HG03571 (cell line): ENCODE results near the gene TMEM114.
A peak's percentile ranks its signal among the peaks of the same experiment; 100 is the strongest.

Source experiments
- ATAC-seq: cut with Tn5 transposase; IDR thresholded peaks from one replicate; pipeline ENCODE4 v1.9.1; 2021; ENCODE audit not compliant: unreplicated experiment

Gene TMEM114

GRCh38 chr16:8589900-8590688, at the start of gene TMEM114:
TMEM114 (minus strand) TSS chr16:8590511; CDS start chr16:8589838, 673 bp downstream.
- ATAC-seq, result no peak

GRCh38 chr16:8639694-8640093, 49.4 kb upstream of the TMEM114 start:
- no peak for ATAC-seq

- no peak for ATAC-seq
Measured at GRCh38 chr16:8634991-8635736, 44.9 kb upstream of the TMEM114 start.

- no peak for ATAC-seq
Measured at GRCh38 chr16:8632675-8633182, 42.4 kb upstream of the TMEM114 start.

GRCh38 chr16:8631818-8632465, 41.6 kb upstream of the TMEM114 start:
- no peak for ATAC-seq

GRCh38 chr16:8631373-8631772, 41.1 kb upstream of the TMEM114 start:
- no peak for ATAC-seq

- ATAC-seq, result no peak
Measured at GRCh38 chr16:8630255-8630953, 40.1 kb upstream of the TMEM114 start.

- no peak for ATAC-seq
Measured at GRCh38 chr16:8628981-8629725, 38.8 kb upstream of the TMEM114 start.

GRCh38 chr16:8627456-8627855, 37.1 kb upstream of the TMEM114 start:
- no peak for ATAC-seq

GRCh38 chr16:8626946-8627345, 36.6 kb upstream of the TMEM114 start:
- ATAC-seq, result no peak

- no peak for ATAC-seq
Measured at GRCh38 chr16:8625491-8626087, 35.3 kb upstream of the TMEM114 start.

GRCh38 chr16:8623634-8624033, 33.3 kb upstream of the TMEM114 start:
- ATAC-seq, result no peak

- no peak for ATAC-seq
Measured at GRCh38 chr16:8622315-8622656, 32.0 kb upstream of the TMEM114 start.

GRCh38 chr16:8621572-8622314, 31.4 kb upstream of the TMEM114 start, which contains the start of gene METTL22:
METTL22 (plus strand) TSS chr16:8621698; CDS start chr16:8625666, 3,968 bp downstream.
- ATAC-seq, result peak; percentile 94

GRCh38 chr16:8621222-8621571, 30.9 kb upstream of the TMEM114 start:
- ATAC-seq, result no peak

- no peak for ATAC-seq
Measured at GRCh38 chr16:8620535-8620934, 30.2 kb upstream of the TMEM114 start.

GRCh38 chr16:8619671-8620370, 29.5 kb upstream of the TMEM114 start:
- ATAC-seq, result no peak

GRCh38 chr16:8614435-8615029, 24.2 kb upstream of the TMEM114 start:
- no peak for ATAC-seq
